Measurements from ENCODE around the gene MYO5C.

Gene MYO5C

DNA sequence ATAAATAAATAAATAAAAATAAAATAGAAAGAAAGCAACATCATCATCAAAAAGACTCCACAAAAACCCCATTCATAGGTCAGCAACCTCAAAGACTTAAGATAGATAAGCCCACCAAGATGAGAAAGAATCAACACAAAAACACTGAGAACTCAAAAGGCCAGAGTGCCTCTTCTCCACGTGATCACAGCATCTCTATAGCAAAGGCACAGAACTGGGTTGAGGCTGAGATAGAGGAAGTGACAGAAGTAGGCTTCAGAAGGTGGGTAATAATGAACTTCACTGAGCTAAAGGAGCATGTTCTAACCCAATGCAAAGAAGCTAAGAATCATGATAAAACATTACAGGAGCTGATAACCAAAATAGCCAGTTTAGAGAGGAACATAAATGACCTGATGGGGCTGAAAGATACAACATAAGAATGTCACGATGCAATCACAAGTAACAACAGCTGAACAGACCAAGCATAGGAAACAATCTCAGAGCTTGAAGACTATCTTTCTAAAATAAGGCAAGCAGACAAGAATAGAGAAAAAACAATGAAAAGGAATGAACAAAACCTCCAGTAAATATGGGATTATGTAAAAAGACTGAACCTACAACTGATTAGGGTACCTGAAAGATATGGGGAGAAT is 130.9 kb downstream of the MYO5C start:
- no peak for DNase-seq

GRCh38 chr15:52163321-52164190 is 132.0 kb downstream of the MYO5C start:
- DNase-seq, result peak; percentile 1

DNA sequence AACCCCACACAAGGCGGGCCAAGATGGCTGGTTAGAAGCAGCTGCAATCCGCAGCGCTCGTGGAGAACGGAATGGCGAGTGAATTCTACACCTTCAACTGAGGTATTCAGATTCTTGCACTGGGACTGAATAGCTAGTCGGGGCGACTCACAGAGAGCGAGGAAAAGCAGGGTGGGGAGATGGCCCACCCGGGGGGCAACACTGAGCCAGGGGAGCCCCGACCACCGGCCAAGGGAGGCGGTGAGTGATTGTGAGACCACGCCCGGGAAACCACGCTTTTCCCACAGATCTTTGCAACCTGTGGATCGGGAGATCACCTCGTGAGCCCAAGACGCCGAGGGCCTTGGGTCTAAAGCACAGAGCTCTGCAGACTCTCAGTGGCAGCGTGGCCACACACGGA is 132.7 kb downstream of the MYO5C start:
- no peak for DNase-seq

DNA sequence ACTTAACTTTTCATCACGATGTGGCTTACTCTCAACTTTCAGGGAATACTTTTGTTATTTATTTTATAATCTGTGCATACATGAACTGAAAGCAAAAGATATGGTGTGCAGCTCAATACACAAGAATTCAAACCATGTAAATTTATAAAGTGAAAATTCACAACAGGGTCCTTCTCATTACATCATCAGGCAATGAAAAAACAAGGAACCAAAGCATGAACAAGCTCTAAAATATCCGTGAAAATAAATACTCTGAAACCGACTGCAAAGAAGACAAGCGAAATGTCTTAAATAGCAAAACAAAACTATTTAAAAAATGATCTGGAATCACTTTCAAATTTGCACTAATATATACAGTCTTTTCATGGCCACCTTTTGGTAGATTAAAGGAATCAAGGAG is 133.3 kb downstream of the MYO5C start:
- DNase-seq, result no peak

- no peak for DNase-seq
These were observed 134.1 kb downstream of the MYO5C start for GRCh38 chr15:52161406-52161966.

DNA sequence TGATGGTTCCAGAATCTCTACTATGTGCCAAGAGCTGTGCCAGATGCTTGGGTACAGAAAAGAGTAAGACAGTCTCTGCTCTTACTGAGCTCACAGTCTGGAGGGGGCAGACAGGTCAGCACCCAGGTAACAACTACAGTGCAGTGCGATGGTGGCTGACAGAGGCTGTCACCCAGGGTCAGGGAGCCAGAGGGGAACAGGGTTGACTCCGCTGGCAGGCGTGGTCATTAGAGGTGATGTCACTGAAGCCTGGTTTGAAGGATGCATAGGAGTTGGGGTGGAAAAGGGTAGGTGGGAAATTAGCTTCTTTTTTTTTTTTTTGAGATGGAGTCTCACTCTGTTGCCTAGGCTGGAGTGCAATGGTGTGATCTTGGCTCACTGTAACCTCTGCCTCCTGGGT is 136.0 kb downstream of the MYO5C start:
- no peak for DNase-seq

DNA sequence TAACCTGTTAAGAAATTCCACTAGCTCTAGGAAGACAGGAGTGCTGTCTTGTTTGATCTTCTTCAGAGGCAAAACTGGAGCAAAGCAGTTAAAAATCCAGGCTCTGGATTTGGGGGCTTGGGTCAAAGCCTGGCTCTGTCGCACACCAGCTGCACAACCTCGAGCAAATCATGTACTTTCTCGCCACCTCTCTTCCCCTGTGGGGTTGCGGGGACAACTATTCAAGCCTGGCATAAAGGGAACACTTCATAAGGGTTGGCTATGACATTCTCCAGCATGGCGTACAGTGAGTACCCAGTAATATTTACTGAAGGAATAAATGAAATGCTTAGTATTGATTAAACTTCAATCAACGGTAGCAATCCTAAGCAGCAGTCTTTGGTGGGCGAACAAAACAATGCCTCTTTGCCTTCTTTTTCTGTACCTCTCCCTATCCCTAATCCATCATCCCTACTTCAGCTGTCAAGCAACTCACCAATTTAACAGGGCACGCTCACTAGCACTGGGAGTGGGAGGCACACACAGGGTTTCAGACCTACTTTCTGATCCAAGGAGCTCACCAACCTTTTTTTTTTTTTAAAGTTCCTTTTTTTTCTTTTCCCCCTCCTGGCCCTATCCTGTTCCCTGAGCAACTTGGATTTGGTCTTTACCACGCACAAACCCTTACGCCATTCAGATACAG is 137.4 kb downstream of the MYO5C start:
- DNase-seq, result no peak

DNA sequence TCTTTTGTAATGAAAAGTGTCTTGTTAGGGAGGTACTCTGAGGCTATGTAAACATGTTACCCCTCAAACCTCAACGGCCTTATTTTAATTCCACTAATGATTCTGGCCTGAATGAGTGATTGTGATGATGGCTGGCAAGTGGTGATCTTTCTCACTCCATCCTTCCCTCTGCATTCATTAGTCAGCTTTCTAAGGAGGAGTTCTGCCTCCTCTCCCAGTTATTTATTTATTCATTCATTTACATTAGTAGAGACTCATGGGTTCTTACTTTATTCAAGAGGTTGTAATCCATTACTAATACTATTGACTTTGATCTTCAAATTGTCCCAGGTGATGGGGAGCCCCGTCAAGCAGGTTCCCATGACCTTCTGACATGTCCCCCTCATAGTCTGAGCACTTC is 139.7 kb downstream of the MYO5C start:
- DNase-seq, result no peak

DNA sequence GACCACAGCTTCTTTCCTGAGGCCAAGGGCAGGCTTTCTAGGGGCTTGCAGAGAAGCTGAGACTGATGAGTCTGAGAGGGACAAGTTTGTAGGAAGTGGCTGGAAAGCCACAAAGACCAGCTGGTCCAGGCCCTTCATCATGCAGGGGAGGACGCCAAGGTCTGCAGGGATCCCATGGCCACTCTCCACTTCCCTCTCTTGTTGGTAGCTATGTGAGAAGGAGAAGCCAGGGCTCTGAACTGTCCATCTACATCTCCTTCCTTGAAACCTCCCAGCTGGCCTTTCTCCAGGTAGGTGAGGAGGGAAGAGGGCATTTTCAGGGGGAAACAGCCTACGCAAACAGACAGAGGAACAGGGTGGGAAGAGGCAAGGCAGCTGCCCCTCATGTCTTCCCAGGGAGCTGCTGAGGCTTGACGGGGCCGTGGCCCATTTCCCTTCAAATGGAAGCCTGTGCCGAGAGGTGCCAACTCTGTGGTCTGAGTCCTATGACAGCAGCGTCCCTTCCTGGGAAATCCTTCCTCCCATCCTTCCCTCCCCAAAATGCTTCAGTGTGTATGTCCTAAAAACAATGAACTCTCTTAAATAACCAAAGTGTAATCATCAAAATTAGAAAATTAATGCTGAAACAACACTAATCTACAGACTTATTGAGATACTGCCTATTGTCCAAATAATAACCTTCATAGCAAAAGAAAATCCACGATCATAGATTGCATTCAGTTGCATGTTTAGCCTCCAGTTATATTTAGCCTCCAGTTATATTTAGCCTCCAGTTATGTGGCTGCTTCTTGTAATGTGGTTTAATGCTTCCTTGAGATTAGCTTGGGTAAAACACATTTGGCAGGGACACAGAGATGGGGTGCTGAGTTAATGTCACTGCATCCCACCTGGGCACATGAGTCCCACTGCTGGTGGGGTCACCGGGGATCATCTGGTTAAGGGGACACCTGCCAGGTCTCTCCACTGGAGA is 140.4 kb downstream of the MYO5C start:
- no peak for DNase-seq

DNA sequence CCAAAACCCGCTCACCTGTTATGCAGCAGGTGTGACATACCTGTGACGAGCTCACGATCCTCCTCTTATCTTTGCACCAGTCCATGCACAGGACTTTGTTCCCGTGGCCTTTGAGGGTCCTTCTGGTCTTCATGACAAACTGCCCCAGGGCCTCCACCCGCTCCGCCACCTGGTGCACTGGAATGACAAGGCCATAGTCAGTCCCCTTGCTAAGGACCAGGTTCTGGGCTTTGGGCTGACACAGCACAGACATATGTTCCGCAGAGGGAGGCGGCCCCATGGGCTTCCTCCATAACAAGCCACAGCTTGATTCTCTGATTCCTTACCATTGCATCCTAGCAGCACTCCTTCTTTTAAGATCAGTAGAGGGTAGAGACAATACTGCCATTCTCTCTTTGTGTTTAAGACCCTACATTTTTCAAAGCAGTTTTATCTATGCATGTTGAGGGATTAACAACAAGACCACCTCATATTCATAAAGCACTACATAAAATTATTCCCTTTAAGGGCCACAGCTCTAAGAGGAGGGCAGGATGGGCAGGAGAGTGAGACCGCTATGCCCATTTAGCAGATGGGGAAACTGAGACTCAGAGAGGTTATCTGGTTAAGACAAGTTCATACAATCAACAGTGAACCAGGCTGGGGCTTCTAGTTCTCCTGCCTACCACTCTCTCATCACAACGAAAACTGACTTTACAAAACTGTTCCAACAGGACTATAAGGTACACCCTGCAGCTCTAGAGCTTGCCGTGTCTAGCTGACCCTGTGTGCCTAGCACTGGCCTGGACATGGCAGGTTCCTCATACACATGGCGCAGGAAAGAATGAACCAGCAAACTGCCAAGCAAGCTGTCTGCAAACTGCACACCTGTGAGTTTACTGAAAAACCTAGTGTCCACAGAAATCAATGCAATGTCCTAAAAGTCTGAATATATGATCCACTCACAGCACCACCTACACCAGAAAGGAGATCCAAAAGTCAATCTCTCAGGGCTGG is 141.4 kb downstream of the MYO5C start:
- DNase-seq, result no peak

DNA sequence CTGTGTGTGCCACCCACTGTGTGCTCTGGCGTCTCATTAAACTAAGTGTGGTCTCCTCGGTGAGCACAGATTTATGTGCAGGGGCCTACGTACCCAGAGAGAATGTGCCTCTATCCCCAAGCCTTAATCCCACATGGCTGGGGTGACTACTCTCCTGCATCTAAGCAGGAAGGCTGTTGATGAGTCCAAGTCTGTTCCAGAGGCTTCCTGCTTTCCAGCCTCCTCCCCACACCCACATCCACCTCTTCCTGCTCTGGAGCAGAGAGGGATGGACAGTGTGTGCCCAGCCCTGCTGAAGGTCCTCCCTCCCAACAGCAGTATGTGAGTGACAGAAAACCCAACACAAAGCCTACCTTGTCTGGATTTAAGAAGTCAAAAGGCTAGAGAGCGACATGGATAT is 144.3 kb downstream of the MYO5C start:
- no peak for DNase-seq

- no peak for DNase-seq
These were observed 144.7 kb downstream of the MYO5C start for GRCh38 chr15:52150871-52151270.

DNA sequence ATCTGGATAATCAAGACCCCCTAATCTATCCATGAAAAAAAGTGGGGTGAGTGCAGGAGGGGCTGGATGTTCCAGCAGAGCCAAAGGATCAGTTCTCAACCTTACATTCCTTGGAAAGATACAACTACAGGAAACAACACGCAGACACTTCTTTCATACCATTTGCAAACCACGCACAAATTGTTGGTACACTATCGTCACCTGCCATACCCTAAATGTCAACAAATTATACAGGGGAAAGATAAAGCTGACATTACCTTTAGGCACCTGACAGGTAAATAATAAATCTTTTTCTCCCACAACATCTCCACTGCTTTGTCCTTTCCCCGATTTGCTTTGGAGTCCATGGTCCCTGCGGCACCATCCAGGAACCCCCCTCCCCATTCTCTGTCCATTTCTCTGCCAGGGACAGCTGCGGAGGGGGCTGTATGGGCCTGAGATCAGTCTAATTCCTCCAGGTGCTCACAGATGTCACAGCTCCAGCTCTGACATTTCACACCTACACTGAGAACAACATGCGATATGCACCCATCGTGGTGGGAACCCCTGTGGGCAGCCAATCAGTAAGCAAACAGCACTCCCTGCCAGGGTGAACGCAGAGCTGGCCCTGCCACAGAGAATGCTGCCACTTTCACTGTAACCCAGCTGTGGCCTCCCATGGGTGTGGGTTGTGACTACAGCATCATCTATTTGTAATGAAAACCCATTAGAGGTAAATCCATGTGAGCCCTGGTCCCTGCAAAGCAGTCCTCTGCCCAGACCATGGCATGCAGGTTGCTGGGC is 145.4 kb downstream of the MYO5C start:
- DNase-seq, result peak; percentile 31

- no peak for DNase-seq
These were observed 147.2 kb downstream of the MYO5C start for GRCh38 chr15:52148403-52148802.

DNA sequence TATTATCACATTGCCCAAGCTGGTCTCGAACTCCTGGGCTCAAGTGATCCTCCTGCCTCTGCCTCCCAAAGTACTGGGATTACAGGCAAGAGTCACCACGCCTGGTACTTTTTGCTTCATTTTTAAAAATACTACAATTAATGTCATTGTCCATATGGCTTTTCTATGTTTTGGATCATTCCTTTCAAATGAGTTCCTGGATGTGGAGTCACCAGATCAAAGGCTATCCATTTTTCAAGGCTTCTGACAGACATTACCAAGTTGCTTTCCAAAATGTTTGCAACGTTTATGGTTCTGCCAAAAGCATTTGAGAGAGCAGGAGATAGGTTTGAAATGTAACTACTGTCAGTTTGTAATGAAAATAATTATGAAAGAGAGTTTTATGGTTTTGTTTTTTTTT is 148.8 kb downstream of the MYO5C start:
- no peak for DNase-seq

- DNase-seq, result no peak
These were observed 149.3 kb downstream of the MYO5C start for GRCh38 chr15:52146261-52146660.

- DNase-seq, result no peak
These were observed 150.9 kb downstream of the MYO5C start for GRCh38 chr15:52144656-52145178.

DNA sequence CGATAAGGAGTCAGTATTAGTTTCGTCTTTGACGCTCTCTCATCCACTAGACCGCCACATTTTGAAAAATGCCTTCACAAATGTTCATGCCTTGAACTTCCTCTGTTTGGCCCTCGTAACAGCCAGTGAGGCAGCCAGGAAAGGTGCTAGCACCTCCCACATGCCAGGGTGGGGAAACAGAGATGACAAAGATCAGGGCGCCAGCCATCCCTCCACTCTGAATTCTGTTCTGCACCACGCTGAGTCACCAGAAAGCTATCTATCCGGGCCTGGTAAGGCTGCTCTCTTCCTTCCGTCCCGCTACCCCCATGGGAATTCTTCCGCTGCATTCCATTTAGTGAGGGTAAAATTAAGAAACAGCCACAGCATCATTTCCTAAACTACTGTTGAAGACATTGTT is 151.7 kb downstream of the MYO5C start:
- DNase-seq, result no peak
